Hepatocyte (in vitro differentiated cells): ENCODE measurements around the gene HSPA9.

Experiments used
- CTCF ChIP-seq: fragments of 200-600 bp; sonication (generic); IDR thresholded peaks from 2 replicates; pipeline ENCODE4 v1.5.1; 2016; ENCODE audit warnings: antibody characterized with exemption, mild to moderate bottlenecking; ENCODE audit not compliant: poor library complexity
- EZH2phosphoT487 ChIP-seq: fragments of 200-600 bp; sonication (generic); IDR thresholded peaks from one replicate; pipeline ENCODE4 v1.6.1; 2018; ENCODE audit warnings: antibody characterized with exemption, mild to moderate bottlenecking, low read depth, moderate library complexity; ENCODE audit not compliant: unreplicated experiment, severe bottlenecking

DNA sequence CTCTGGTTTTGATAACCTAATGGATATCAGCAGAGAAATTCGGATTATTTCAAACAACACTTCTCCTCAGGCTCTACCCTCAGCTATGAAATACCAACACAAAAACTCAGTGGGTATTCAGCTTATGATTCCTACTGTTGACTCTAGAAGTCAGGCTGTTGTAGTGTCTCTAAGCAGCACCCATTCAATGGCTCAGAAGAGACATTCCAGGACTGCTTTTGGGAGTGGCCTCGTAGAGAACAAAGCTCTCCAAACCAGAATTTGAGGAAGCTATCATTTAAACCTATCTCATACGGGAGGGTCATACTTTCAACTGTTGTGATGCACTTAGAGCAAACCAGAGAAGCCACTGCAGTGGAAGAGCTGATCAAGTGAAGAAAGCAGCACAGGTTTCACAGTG is 66.2 kb downstream of the HSPA9 start:
- no peak for TF ChIP-seq CTCF
- TF ChIP-seq EZH2phosphoT487 = no peak
